ENCODE measurements around the gene GLIS2.

Gene GLIS2

DNA sequence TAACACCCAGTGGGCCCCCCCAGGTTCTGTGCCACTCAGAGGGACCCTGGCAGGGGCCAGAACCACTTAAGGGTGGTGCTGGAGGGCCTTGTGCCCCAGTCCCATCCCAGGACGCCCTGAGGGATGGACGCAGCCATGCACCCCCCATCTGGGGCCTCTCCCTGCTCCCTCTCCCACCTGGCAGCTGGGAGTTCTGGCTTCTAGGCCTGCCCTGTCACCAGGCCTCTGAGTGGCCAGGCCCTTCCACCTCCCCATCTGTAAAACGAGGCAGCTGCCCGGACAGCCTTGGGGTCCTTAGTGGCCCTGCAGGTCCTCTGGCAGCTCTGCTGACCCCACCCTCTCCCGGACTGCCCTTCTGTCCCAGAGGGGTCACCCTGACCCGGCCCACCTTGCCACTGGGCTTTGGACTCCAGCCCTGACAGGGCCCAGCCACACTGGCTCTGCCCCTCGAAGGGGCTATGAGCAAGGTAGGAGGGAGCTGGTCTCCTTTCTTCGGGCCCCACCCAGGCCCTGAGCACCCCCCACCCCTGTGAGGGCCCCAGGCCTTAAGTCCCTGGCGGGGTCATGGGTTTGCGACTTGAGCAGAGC lies 22.9 kb downstream of the GLIS2 start:
- Mint-ChIP-seq H3K27ac (peak overlapping the region; percentile 64), H3K27me3 (ENCODE audit: low read depth, poor library complexity) (no peaks in the 10 kb centered on the region), H3K36me3 (ENCODE audit: low read depth) (peaks cover 15% of the 10 kb centered on the region), H3K4me1 (peaks cover 6% of the 10 kb centered on the region), H3K9me3 (peaks cover 2% of the 10 kb centered on the region), H3K4me3 (no peak overlapping the region)
- TF ChIP-seq CTCF (IDR thresholded peaks at IDR 0.05): no peak
- no peak for DNase-seq

DNA sequence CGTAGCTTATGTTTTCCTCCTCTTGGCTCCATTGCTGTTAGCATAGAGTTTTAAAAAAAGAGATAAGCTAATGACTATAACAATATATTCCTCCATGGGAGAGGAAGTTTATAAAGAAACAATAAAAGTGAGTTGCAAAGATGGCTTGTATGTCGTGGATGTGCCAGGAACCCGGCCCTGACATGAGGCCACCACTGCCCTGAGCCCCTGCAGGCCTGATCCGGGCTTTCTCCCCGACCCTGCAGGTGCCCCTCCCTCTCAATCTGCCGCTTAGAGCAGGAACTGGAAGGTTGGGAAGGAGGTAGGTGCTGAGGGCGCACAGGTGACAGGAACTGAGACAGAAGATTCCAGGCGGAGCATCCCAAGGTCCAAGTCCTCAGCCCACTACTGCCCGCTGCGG lies 23.6 kb downstream of the GLIS2 start:
- H3K27me3 Mint-ChIP-seq (ENCODE audit: low read depth, poor library complexity): no peaks in the 10 kb centered on the region
- H3K4me1 Mint-ChIP-seq: peaks cover 6% of the 10 kb centered on the region
- H3K4me3 Mint-ChIP-seq: no peak overlapping the region
- H3K27ac Mint-ChIP-seq: peak overlapping the region; percentile 64
- peaks cover 5% of the 10 kb centered on the region for H3K9me3 Mint-ChIP-seq
- no peak for TF ChIP-seq CTCF (IDR thresholded peaks at IDR 0.05)
- H3K36me3 Mint-ChIP-seq (ENCODE audit: low read depth): peaks cover 17% of the 10 kb centered on the region
- DNase-seq: no peak

GRCh38 chr16:4339909-4340308 lies 24.0 kb downstream of the GLIS2 start:
- no peaks in the 10 kb centered on the region for H3K27me3 Mint-ChIP-seq (ENCODE audit: low read depth, poor library complexity)
- DNase-seq: no peak

GRCh38 chr16:4340443-4340842 lies 24.6 kb downstream of the GLIS2 start:
- H3K4me1 Mint-ChIP-seq: peaks cover 6% of the 10 kb centered on the region
- peaks cover 19% of the 10 kb centered on the region for H3K36me3 Mint-ChIP-seq (ENCODE audit: low read depth)
- no peak for DNase-seq
- no peak for TF ChIP-seq CTCF (IDR thresholded peaks at IDR 0.05)
- no peaks in the 10 kb centered on the region for H3K27me3 Mint-ChIP-seq (ENCODE audit: low read depth, poor library complexity)
- peak overlapping the region; percentile 72 for H3K27ac Mint-ChIP-seq
- no peak overlapping the region for H3K4me3 Mint-ChIP-seq
- peaks cover 10% of the 10 kb centered on the region for H3K9me3 Mint-ChIP-seq

More at GRCh38 chr16:4339909-4340308, 24.0 kb downstream of the GLIS2 start:
- H3K27ac Mint-ChIP-seq: peak overlapping the region; percentile 72
- H3K36me3 Mint-ChIP-seq (ENCODE audit: low read depth): peaks cover 17% of the 10 kb centered on the region
- H3K4me1 Mint-ChIP-seq: peaks cover 6% of the 10 kb centered on the region
- no peak for TF ChIP-seq CTCF (IDR thresholded peaks at IDR 0.05)
- no peak overlapping the region for H3K4me3 Mint-ChIP-seq
- H3K9me3 Mint-ChIP-seq: peaks cover 8% of the 10 kb centered on the region

GRCh38 chr16:4341250-4341649 lies 25.4 kb downstream of the GLIS2 start:
- Mint-ChIP-seq H3K27me3 (ENCODE audit: low read depth, poor library complexity) (no peaks in the 10 kb centered on the region), H3K36me3 (ENCODE audit: low read depth) (peaks cover 20% of the 10 kb centered on the region), H3K27ac (no peak overlapping the region), H3K4me3 (no peak overlapping the region), H3K4me1 (peaks cover 6% of the 10 kb centered on the region), H3K9me3 (peaks cover 10% of the 10 kb centered on the region)
- no peak for TF ChIP-seq CTCF (IDR thresholded peaks at IDR 0.05)
- DNase-seq: no peak

Data from nephron progenitor cell (in vitro differentiated cells).